Astrocyte (in vitro differentiated cells and primary cell): ENCODE data around the gene TRIM8.

Source experiments
- CTCF ChIP-seq: IDR thresholded peaks from 2 replicates; pipeline ENCODE4 v1.5.1; 2011; ENCODE audit warnings: low read depth, mild to moderate bottlenecking, inconsistent platforms, low read length, moderate library complexity; ENCODE audit not compliant: insufficient read depth
- EZH2 ChIP-seq: IDR thresholded peaks from 2 replicates; pipeline ENCODE4 v1.6.1; 2012; ENCODE audit warnings: mild to moderate bottlenecking, low read length, inconsistent platforms; ENCODE audit not compliant: insufficient read depth

GRCh38 chr10:102611514-102612087 is 32.7 kb upstream of the TRIM8 start:
- TF ChIP-seq CTCF (no peak), EZH2 (no peak)
